Smooth muscle cell (in vitro differentiated cells): Measurements from ENCODE around the gene CLTB. TPM values are rescaled to one million over a fixed set of nuclear protein-coding genes. Genes with fewer than 3 reads are reported as not detected.
"Not testable (repeated sequence)": the region's sequence is repeated elsewhere in the genome, so short reads cannot be mapped to it uniquely, and the experiment has no call there.

Source experiments
- DNase-seq: peaks from one replicate; lab custom pipeline; 2025; ENCODE audit not compliant: unreplicated experiment; lab: John Stamatoyannopoulos, UW
- H2AFZ ChIP-seq: fragments of 200-600 bp; sonication (generic); 2 replicates; pipeline ENCODE4 v1.6.0; 2016; ENCODE audit warnings: antibody characterized with exemption, low read depth, mild to moderate bottlenecking
- H3F3A ChIP-seq: fragments of 200-600 bp; sonication (generic); 2 replicates; pipeline ENCODE4 v1.6.0; 2017; ENCODE audit warnings: antibody characterized with exemption, low read depth
- H3K27ac ChIP-seq: fragments of 200-600 bp; sonication (generic); 2 replicates; pipeline ENCODE4 v1.5.1; 2016; ENCODE audit warnings: low read depth, mild to moderate bottlenecking
- H3K27me3 ChIP-seq: fragments of 200-600 bp; sonication (generic); 2 replicates; pipeline ENCODE4 v1.6.1; 2016; ENCODE audit warnings: low read depth, mild to moderate bottlenecking
- H3K36me3 ChIP-seq: fragments of 200-600 bp; sonication (generic); 2 replicates; pipeline ENCODE4 v1.5.1; 2016; ENCODE audit warnings: low read depth
- H3K4me1 ChIP-seq: fragments of 200-600 bp; sonication (generic); 2 replicates; pipeline ENCODE4 v1.5.1; 2016; ENCODE audit warnings: low read depth
- H3K4me2 ChIP-seq: fragments of 200-600 bp; sonication (generic); 2 replicates; pipeline ENCODE4 v1.6.0; 2016; ENCODE audit warnings: mild to moderate bottlenecking
- H3K4me3 ChIP-seq: fragments of 200-600 bp; sonication (generic); 2 replicates; pipeline ENCODE4 v1.5.1; 2016; ENCODE audit warnings: mild to moderate bottlenecking
- H3K79me2 ChIP-seq: fragments of 200-600 bp; sonication (generic); 2 replicates; pipeline ENCODE4 v1.6.0; 2016; ENCODE audit warnings: low read depth, mild to moderate bottlenecking
- H3K9ac ChIP-seq: fragments of 200-600 bp; sonication (generic); 2 replicates; pipeline ENCODE4 v1.6.0; 2016; ENCODE audit warnings: low read depth
- H3K9me3 ChIP-seq: fragments of 200-600 bp; sonication (generic); replicated peaks from 2 replicates; pipeline ENCODE4 v1.5.1; 2016; ENCODE audit warnings: low read depth
- H4K20me1 ChIP-seq: fragments of 200-600 bp; sonication (generic); 2 replicates; pipeline ENCODE4 v1.6.0; 2016; ENCODE audit warnings: low read depth
- WGBS: methylation state at CpG from one replicate; pipeline ENCODE4 v1.1.7; 2016; ENCODE audit warnings: low lambda C conversion rate; 5-methylcytosine and 5-hydroxymethylcytosine counted together
- polyA plus RNA-seq: library from polyadenylated mRNA; unstranded; fragments of >200 nt; fragmentation: Nextera tagmentation; extraction: Ambion mirVana; gene quantifications from 2 replicates; pipeline ENCODE4 v1.2.1, GENCODE V29; 2016
- total RNA-seq: library from RNA; depleted of rRNA; stranded (reverse); fragments of >200 nt; gene quantifications from 2 replicates; pipeline ENCODE4 v1.2.3, GENCODE V29; 2014
- TF ChIP-seq, protein P1 (sequence below): fragments of 200-600 bp; sonication (generic); IDR thresholded peaks from 2 replicates; pipeline ENCODE4 v1.5.1; 2017; ENCODE audit warnings: borderline replicate concordance, mild to moderate bottlenecking, antibody characterized with exemption; ENCODE audit not compliant: insufficient read depth, poor library complexity, severe bottlenecking

The CLTB gene
- total and polyA plus RNA-seq, 2 experiments from 2014 or later = 107 to 125 TPM

GRCh38 chr5:176410486-176411180, 5.7 kb downstream of the CLTB start:
- Histone ChIP-seq H3K4me2 (no peak overlapping the region), H3K27me3 (no peaks in the 10 kb centered on the region), H4K20me1 (peaks cover 85% of the 10 kb centered on the region), H3K9ac (no peak overlapping the region), H3K4me1 (no peaks in the 10 kb centered on the region), H3F3A (peaks cover 9% of the 10 kb centered on the region), H3K4me3 (no peak overlapping the region), H3K79me2 (peaks cover 15% of the 10 kb centered on the region), H2AFZ (no peak overlapping the region), H3K27ac (peak overlapping the region; percentile 31), H3K36me3 (no peaks in the 10 kb centered on the region), H3K9me3 (no peaks in the 10 kb centered on the region)
- 85% methylated on average over 5 of the region's 5 CpGs for WGBS
- TF ChIP-seq, protein P1, sequence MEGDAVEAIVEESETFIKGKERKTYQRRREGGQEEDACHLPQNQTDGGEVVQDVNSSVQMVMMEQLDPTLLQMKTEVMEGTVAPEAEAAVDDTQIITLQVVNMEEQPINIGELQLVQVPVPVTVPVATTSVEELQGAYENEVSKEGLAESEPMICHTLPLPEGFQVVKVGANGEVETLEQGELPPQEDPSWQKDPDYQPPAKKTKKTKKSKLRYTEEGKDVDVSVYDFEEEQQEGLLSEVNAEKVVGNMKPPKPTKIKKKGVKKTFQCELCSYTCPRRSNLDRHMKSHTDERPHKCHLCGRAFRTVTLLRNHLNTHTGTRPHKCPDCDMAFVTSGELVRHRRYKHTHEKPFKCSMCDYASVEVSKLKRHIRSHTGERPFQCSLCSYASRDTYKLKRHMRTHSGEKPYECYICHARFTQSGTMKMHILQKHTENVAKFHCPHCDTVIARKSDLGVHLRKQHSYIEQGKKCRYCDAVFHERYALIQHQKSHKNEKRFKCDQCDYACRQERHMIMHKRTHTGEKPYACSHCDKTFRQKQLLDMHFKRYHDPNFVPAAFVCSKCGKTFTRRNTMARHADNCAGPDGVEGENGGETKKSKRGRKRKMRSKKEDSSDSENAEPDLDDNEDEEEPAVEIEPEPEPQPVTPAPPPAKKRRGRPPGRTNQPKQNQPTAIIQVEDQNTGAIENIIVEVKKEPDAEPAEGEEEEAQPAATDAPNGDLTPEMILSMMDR = peak; percentile 4
- no peak for DNase-seq

- Histone ChIP-seq H3K4me1 (no peaks in the 10 kb centered on the region), H3K9me3 (no peaks in the 10 kb centered on the region), H3K9ac (no peak overlapping the region), H3K36me3 (no peaks in the 10 kb centered on the region), H4K20me1 (peaks cover 80% of the 10 kb centered on the region), H3K79me2 (peaks cover 7% of the 10 kb centered on the region), H3K27ac (no peak overlapping the region), H3K27me3 (no peaks in the 10 kb centered on the region), H3K4me3 (no peak overlapping the region), H3K4me2 (no peak overlapping the region), H2AFZ (no peak overlapping the region), H3F3A (no peaks in the 10 kb centered on the region)
- DNase-seq = no peak
- TF ChIP-seq, protein P1 = no peak
- WGBS = 97% methylated on average over 4 of the region's 4 CpGs
These were observed 6.6 kb downstream of the CLTB start for GRCh38 chr5:176409765-176410164.

GRCh38 chr5:176408590-176408989, 7.7 kb downstream of the CLTB start:
- H3K79me2 ChIP-seq = no peaks in the 10 kb centered on the region
- WGBS = 92% methylated on average over 5 of the region's 5 CpGs
- peaks cover 71% of the 10 kb centered on the region for H4K20me1 ChIP-seq
- H3K9ac ChIP-seq = no peak overlapping the region
- no peaks in the 10 kb centered on the region for H3K9me3 ChIP-seq
- TF ChIP-seq, protein P1 = no peak
- no peak overlapping the region for H3K27ac ChIP-seq
- no peak overlapping the region for H2AFZ ChIP-seq
- H3K4me3 ChIP-seq = no peak overlapping the region
- no peaks in the 10 kb centered on the region for H3K27me3 ChIP-seq
- H3F3A ChIP-seq = no peaks in the 10 kb centered on the region
- H3K4me1 ChIP-seq = no peaks in the 10 kb centered on the region
- no peak for DNase-seq
- no peak overlapping the region for H3K4me2 ChIP-seq
- H3K36me3 ChIP-seq = no peaks in the 10 kb centered on the region

DNA sequence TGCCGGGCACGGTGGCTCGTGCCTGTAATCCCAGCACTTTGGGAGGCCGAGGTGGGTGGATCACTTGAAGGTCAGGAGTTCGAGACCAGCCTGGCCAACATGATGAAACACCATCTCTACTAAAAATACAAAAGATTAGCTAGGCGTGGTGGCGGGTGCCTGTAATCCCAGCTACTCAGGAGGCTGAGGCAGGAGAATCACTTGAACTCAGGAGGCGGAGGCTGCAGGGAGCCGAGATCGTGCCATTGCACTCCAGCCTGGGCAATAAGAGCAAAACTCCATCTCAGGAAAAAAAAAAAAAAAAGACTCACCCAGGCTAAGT, 8.1 kb downstream of the CLTB start:
- H4K20me1 ChIP-seq = peaks cover 68% of the 10 kb centered on the region
- H2AFZ ChIP-seq, H3K4me2 ChIP-seq, H3F3A ChIP-seq, H3K9me3 ChIP-seq, H3K27me3 ChIP-seq, H3K4me3 ChIP-seq, H3K9ac ChIP-seq, H3K79me2 ChIP-seq, H3K4me1 ChIP-seq, DNase-seq, H3K27ac ChIP-seq, H3K36me3 ChIP-seq: not testable (repeated sequence)
- WGBS = 96% methylated on average over 10 of the region's 10 CpGs
